ENCODE results near the gene HRCT1. TPM values are rescaled to one million over a fixed set of nuclear protein-coding genes. Genes with fewer than 3 reads are reported as not detected.
"Not testable (repeated sequence)": the region's sequence is repeated elsewhere in the genome, so short reads cannot be mapped to it uniquely, and the experiment has no call there.

HRCT1 gene
- total and polyA plus RNA-seq, 2 experiments from 2014 or later = not detected

- DNase-seq (ENCODE audit: low read depth in 1 of 2, low spot score in 1 of 2) = peak in 1 of 2 donors; percentile 49
- H3K36me3 ChIP-seq = no peaks in the 10 kb centered on the region
- H3K4me1 ChIP-seq (ENCODE audit: low read depth) = peaks cover 34% of the 10 kb centered on the region
- no peak overlapping the region for H3K4me3 ChIP-seq
- no peak overlapping the region for H3K27ac ChIP-seq
- no peaks in the 10 kb centered on the region for H3K9me3 ChIP-seq (ENCODE audit: low read depth)
- H3K27me3 ChIP-seq = no peaks in the 10 kb centered on the region
- TF ChIP-seq CTCF (IDR thresholded peaks at IDR 0.05; ENCODE audit: low read depth, low read length) = no peak
Measured at GRCh38 chr9:35909687-35910612, 3.9 kb downstream of the HRCT1 start.

DNA sequence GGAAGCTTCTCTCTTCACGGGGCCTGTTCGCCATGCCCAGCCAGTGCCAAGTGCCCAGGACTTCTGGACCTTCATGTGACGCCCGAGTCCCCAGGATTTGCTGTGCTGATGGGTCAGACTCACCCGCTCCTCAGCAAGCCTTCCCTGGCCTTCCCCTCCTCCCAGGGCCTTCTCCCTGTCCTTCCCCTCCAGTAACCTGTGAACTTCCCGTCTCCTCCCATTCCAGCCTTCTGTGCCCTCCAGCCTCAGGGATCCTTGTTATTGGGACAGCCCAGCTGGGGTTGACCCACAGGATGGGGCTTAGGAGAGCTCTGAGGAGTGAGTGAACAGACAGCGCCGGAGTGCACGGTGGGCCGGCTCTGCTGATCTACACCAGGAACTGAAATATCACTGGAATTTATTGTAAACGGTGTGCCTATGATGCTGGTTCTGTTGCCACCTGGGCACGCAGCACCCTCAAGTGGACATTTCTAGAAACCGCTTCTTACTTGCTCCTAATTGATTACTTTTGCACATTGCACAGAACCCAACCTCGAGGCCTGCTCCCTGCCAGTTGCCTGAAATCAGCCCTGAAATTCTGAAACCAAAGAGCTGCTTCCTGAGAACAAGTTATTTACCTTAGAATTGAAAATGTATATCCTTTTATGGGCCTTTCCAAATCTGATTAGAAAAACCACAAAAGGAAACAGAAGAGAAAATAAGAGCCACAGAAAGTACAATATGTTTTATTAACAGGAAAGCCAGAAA, 4.8 kb downstream of the HRCT1 start:
- Histone ChIP-seq H3K4me1 (ENCODE audit: low read depth) (peaks cover 34% of the 10 kb centered on the region), H3K36me3 (no peaks in the 10 kb centered on the region), H3K4me3 (no peak overlapping the region), H3K27me3 (no peaks in the 10 kb centered on the region), H3K27ac (no peak overlapping the region), H3K9me3 (ENCODE audit: low read depth) (no peaks in the 10 kb centered on the region)
- peak; percentile 66 for TF ChIP-seq CTCF (IDR thresholded peaks at IDR 0.05; ENCODE audit: low read depth, low read length)
- DNase-seq (ENCODE audit: low read depth in 1 of 2, low spot score in 1 of 2) = peak; percentile 23 to 84

DNA sequence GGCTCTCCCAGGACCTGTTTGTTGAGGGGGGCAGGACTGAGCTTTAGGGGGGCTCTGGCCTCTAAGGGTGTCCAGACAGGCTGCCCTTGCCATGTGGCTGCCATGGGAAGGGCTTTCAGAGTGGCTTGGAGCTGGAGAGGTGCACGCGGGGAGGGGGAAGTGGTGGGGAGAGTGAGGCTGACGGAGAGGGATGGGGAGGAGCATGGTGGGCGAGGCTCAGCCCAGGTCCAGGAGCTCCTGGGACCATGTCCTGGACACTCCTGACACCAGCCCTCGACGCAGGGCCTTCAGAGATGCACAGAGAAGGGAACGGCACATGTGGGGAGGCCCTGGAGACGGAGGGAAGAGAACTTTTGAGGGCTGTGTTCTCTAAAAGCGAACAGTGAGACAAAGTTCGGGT, 5.7 kb downstream of the HRCT1 start:
- no peak overlapping the region for H3K4me3 ChIP-seq
- TF ChIP-seq CTCF (IDR thresholded peaks at IDR 0.05; ENCODE audit: low read depth, low read length) = no peak
- H3K27ac ChIP-seq = no peak overlapping the region
- H3K27me3 ChIP-seq = no peaks in the 10 kb centered on the region
- no peak for DNase-seq (ENCODE audit: low read depth in 1 of 2, low spot score in 1 of 2)
- H3K36me3 ChIP-seq = no peaks in the 10 kb centered on the region
- H3K4me1 ChIP-seq (ENCODE audit: low read depth) = peaks cover 33% of the 10 kb centered on the region
- H3K9me3 ChIP-seq (ENCODE audit: low read depth) = no peaks in the 10 kb centered on the region

GRCh38 chr9:35912791-35913400, 6.9 kb downstream of the HRCT1 start:
- Histone ChIP-seq H3K27ac (peak overlapping the region; percentile 57), H3K36me3 (no peaks in the 10 kb centered on the region), H3K4me3 (no peak overlapping the region), H3K27me3 (no peaks in the 10 kb centered on the region), H3K4me1 (ENCODE audit: low read depth) (peaks cover 22% of the 10 kb centered on the region), H3K9me3 (ENCODE audit: low read depth) (no peaks in the 10 kb centered on the region)
- no peak for DNase-seq (ENCODE audit: low read depth in 1 of 2, low spot score in 1 of 2)
- TF ChIP-seq CTCF (IDR thresholded peaks at IDR 0.05; ENCODE audit: low read depth, low read length) = no peak

- H3K27me3 ChIP-seq; H3K27ac ChIP-seq; H3K4me3 ChIP-seq; H3K9me3 ChIP-seq (ENCODE audit: low read depth); H3K36me3 ChIP-seq; DNase-seq (ENCODE audit: low read depth in 1 of 2, low spot score in 1 of 2): not testable (repeated sequence)
- peaks cover 18% of the 10 kb centered on the region for H3K4me1 ChIP-seq (ENCODE audit: low read depth)
Measured at GRCh38 chr9:35913429-35913828, 7.4 kb downstream of the HRCT1 start.

All from cardiac muscle cell (in vitro differentiated cells and primary cell).